GM20431 (cell line): Measurements from ENCODE around the gene NDUFA6.
"Not testable (repeated sequence)": the region's sequence is repeated elsewhere in the genome, so short reads cannot be mapped to it uniquely, and the experiment has no call there.

Experiments used
- in situ Hi-C: fragments of 300-500 bp; cut with MseI, MboI; formaldehyde crosslinking; loops from one replicate; pipeline ENCODE4 v1.15.0; 2020; ENCODE audit warnings: low sequenced_read_pairs; ENCODE audit not compliant: unreplicated experiment

Gene NDUFA6

GRCh38 chr22:42115420-42115830, 24.9 kb upstream of the NDUFA6 start:
- in situ Hi-C loops = not testable (repeated sequence)

GRCh38 chr22:42114721-42115120, 24.1 kb upstream of the NDUFA6 start:
- in situ Hi-C loops = no loop called here

- in situ Hi-C loops = not testable (repeated sequence)
These were observed 22.2 kb upstream of the NDUFA6 start for GRCh38 chr22:42112793-42113192.

- in situ Hi-C loops = no loop called here
These were observed 21.2 kb upstream of the NDUFA6 start for GRCh38 chr22:42111798-42112197.

- in situ Hi-C loops = no loop called here
These were observed 18.3 kb upstream of the NDUFA6 start for GRCh38 chr22:42108848-42109247.

- in situ Hi-C loops = not testable (repeated sequence)
These were observed 13.8 kb upstream of the NDUFA6 start for GRCh38 chr22:42104332-42104860.

- in situ Hi-C loops = no loop called here
These were observed 10.6 kb upstream of the NDUFA6 start for GRCh38 chr22:42101199-42101598.

GRCh38 chr22:42091455-42091782, 847 bp upstream of the NDUFA6 start:
- in situ Hi-C loops = no loop called here

GRCh38 chr22:42086051-42086450, 4.5 kb downstream of the NDUFA6 start:
- in situ Hi-C loops = no loop called here

GRCh38 chr22:42084874-42085273, 5.7 kb downstream of the NDUFA6 start:
- in situ Hi-C loops = no loop called here

GRCh38 chr22:42083119-42083518, 7.5 kb downstream of the NDUFA6 start:
- in situ Hi-C loops = no loop called here

- in situ Hi-C loops = no loop called here
These were observed 10.3 kb downstream of the NDUFA6 start for GRCh38 chr22:42080287-42080686.

- in situ Hi-C loops = no loop called here
These were observed 11.0 kb downstream of the NDUFA6 start, which contains the start of gene SMDT1 for GRCh38 chr22:42079319-42080251. Gene SMDT1, plus strand, starts transcription at chr22:42079700. Its CDS starts 69 bp downstream, at chr22:42079769.

GRCh38 chr22:42078469-42079318, 11.9 kb downstream of the NDUFA6 start:
- in situ Hi-C loops = no loop called here

- in situ Hi-C loops = no loop called here
These were observed 13.0 kb downstream of the NDUFA6 start for GRCh38 chr22:42077486-42078125.

GRCh38 chr22:42076764-42077485, 13.6 kb downstream of the NDUFA6 start:
- in situ Hi-C loops = no loop called here

- in situ Hi-C loops = no loop called here
These were observed 15.5 kb downstream of the NDUFA6 start for GRCh38 chr22:42074846-42075676.

GRCh38 chr22:42074132-42074811, 16.3 kb downstream of the NDUFA6 start, which contains the start of gene PHETA2:
Gene PHETA2, plus strand, starts transcription at chr22:42074248. Its CDS starts 3,046 bp downstream, at chr22:42077294.
- in situ Hi-C loops = no loop called here
